Panc1 (cell line): ENCODE data around the gene SLC25A52. TPM values are rescaled to one million over a fixed set of nuclear protein-coding genes. Genes with fewer than 3 reads are reported as not detected.

Experiments used
- ATAC-seq: fragments of 200-7000 bp; cut with Tn5 transposase; 2 replicates; pipeline ENCODE4 v1.9.1; 2020; ENCODE audit warnings: mild to moderate bottlenecking, moderate library complexity
- BruUV-seq: library from RNA; stranded (reverse); fragments of 400-500 nt; replicated peaks from 2 replicates; lab custom pipeline; 2021; lab: Mats Ljungman, UMichigan
- CTCF ChIA-PET: fragments of 300-600 bp; sonication (Branson Sonifier 250); formaldehyde crosslinking; loops from one replicate; lab custom pipeline; 2022; ENCODE audit warnings: antibody characterized with exemption; lab: Charles Lee
- POLR2A ChIA-PET: fragments of 300-600 bp; sonication (Branson Sonifier 250); formaldehyde crosslinking; loops from one replicate; lab custom pipeline; 2022; ENCODE audit warnings: antibody characterized with exemption; lab: Charles Lee
- DNase-seq: peaks from one replicate; pipeline ENCODE4 v3.0.0-alpha.2; 2010; ENCODE audit warnings: low read depth, low spot score
- H3K27ac ChIP-seq: 2 replicates; pipeline ENCODE4 v1.5.1; 2011; ENCODE audit warnings: mild to moderate bottlenecking, low read length, inconsistent platforms
- H3K27me3 ChIP-seq: fragments of 200-500 bp; sonication (Bioruptor generic); 2 replicates; pipeline ENCODE4 v1.6.0; 2014; ENCODE audit warnings: low read length, inconsistent platforms; ENCODE audit not compliant: control insufficient read depth, insufficient read depth
- H3K36me3 ChIP-seq: fragments of 200-500 bp; sonication (Bioruptor generic); 2 replicates; pipeline ENCODE4 v1.5.1; 2014; ENCODE audit warnings: inconsistent platforms, mild to moderate bottlenecking, low read length, moderate library complexity; ENCODE audit not compliant: control insufficient read depth, insufficient read depth
- H3K4me1 ChIP-seq: 2 replicates; pipeline ENCODE4 v1.5.1; 2011; ENCODE audit warnings: inconsistent platforms, mild to moderate bottlenecking, low read length, moderate library complexity; ENCODE audit not compliant: control insufficient read depth, insufficient read depth
- H3K4me3 ChIP-seq, 2 experiments: 2 replicates each; pipeline ENCODE4 v1.5.1; 2011 to 2012; ENCODE audit warnings: low read depth in 2 of 2, low read length in 2 of 2, mild to moderate bottlenecking in 2 of 2, inconsistent platforms in 1 of 2, moderate library complexity in 1 of 2
- H3K9me3 ChIP-seq: fragments of 200-500 bp; sonication (Bioruptor generic); 2 replicates; pipeline ENCODE4 v1.5.1; 2014; ENCODE audit warnings: low read depth, mild to moderate bottlenecking, inconsistent platforms, low read length, moderate library complexity; ENCODE audit not compliant: control insufficient read depth, insufficient read depth
- POLR2AphosphoS5 ChIP-seq: IDR thresholded peaks from 2 replicates; pipeline ENCODE4 v1.6.1; 2012; ENCODE audit warnings: mild to moderate bottlenecking, low read depth, low read length, moderate library complexity
- SIN3A ChIP-seq: IDR thresholded peaks from 2 replicates; pipeline ENCODE4 v1.6.1; 2012; ENCODE audit warnings: low read depth, mild to moderate bottlenecking, low read length, moderate library complexity, borderline replicate concordance; ENCODE audit not compliant: insufficient read depth
- TCF7L2 ChIP-seq: IDR thresholded peaks from 2 replicates; pipeline ENCODE4 v1.6.1; 2011; ENCODE audit warnings: mild to moderate bottlenecking, low read depth, low read length, inconsistent platforms
- in situ Hi-C: cut with HindIII; loops from 2 replicates; pipeline ENCODE4 v1.10.0; 2016; ENCODE audit warnings: low sequenced_read_pairs, low pct_unique_long_range_greater_than_20kb
- intact Hi-C: fragments of 100-400 bp; cut with micrococcal nuclease; formaldehyde crosslinking; loops from one replicate; pipeline ENCODE4 v1.10.0; 2022; ENCODE audit not compliant: unreplicated experiment
- total RNA-seq: library from RNA; stranded (reverse); gene quantifications from one replicate; pipeline ENCODE4 v1.2.1, GENCODE V29; 2021; ENCODE audit not compliant: unreplicated experiment
- TF ChIP-seq, protein P1 (sequence below): fragments of 450-650 bp; IDR thresholded peaks from 2 replicates; pipeline ENCODE4 v1.5.1; 2017; ENCODE audit warnings: mild to moderate bottlenecking
- TF ChIP-seq, protein P2 (sequence below), 2 experiments: IDR thresholded peaks; 2 replicates each; pipeline ENCODE4 v1.6.1; 2011 to 2012; ENCODE audit warnings: low read depth in 2 of 2, control low read depth in 1 of 2, low read length in 1 of 2, mild to moderate bottlenecking in 1 of 2, moderate library complexity in 1 of 2; ENCODE audit not compliant: insufficient read depth in 1 of 2

Gene SLC25A52
- total RNA-seq, 1 experiment from 2014 or later = not detected

DNA sequence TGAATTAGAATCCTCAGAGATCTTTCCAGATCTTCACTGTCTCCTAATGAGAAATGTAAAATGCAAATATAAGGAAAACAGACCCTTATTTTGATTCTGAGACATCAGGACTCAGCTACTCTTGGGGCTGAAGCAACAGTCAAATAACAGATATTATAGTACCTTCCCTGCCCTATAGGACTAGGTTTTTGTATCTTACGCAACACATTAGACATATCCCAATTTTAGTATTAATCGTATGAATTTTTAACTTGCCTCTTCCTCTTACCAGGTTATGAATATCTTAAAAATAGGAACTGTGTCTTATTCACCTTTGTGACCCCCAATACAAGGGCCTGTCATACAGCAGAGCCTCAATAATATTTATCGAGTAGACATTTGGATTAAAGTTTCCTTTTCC, 12.0 kb upstream of the SLC25A52 start:
- no peak for ATAC-seq

DNA sequence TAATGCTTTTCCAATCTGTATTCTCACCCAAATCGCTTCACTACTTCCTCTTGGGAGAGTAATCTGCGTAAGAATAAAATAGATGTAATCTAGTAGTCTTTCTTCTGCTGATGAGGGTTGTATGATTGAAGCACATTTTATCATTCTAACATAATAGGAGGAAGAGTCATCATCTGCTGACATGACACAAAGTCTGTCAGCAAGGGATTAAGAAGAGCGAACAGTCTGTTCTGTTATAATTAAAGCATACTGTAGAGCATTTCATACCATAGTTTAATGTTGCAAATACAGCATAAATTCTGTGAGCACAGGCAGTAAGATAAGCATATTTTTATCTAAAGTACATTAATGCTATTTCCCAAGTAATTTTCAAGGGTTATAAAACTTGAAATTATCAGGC, 10.4 kb downstream of the SLC25A52 start:
- BruUV-seq = no TSS peak
- Histone ChIP-seq H3K27me3 (no peaks in the 10 kb centered on the region), H3K36me3 (no peaks in the 10 kb centered on the region), H3K4me1 (no peaks in the 10 kb centered on the region), H3K27ac (no peak overlapping the region), H3K9me3 (no peaks in the 10 kb centered on the region), H3K4me3 (no peak overlapping the region)
- DNase-seq (no peak), ATAC-seq (no peak)
- intact Hi-C loops (no loop called here), in situ Hi-C loops (no loop called here)
- TF ChIP-seq, protein P1, sequence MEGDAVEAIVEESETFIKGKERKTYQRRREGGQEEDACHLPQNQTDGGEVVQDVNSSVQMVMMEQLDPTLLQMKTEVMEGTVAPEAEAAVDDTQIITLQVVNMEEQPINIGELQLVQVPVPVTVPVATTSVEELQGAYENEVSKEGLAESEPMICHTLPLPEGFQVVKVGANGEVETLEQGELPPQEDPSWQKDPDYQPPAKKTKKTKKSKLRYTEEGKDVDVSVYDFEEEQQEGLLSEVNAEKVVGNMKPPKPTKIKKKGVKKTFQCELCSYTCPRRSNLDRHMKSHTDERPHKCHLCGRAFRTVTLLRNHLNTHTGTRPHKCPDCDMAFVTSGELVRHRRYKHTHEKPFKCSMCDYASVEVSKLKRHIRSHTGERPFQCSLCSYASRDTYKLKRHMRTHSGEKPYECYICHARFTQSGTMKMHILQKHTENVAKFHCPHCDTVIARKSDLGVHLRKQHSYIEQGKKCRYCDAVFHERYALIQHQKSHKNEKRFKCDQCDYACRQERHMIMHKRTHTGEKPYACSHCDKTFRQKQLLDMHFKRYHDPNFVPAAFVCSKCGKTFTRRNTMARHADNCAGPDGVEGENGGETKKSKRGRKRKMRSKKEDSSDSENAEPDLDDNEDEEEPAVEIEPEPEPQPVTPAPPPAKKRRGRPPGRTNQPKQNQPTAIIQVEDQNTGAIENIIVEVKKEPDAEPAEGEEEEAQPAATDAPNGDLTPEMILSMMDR = no peak
- TF ChIP-seq SIN3A (no peak), POLR2AphosphoS5 (no peak), TCF7L2 (no peak)
- TF ChIP-seq, protein P2, sequence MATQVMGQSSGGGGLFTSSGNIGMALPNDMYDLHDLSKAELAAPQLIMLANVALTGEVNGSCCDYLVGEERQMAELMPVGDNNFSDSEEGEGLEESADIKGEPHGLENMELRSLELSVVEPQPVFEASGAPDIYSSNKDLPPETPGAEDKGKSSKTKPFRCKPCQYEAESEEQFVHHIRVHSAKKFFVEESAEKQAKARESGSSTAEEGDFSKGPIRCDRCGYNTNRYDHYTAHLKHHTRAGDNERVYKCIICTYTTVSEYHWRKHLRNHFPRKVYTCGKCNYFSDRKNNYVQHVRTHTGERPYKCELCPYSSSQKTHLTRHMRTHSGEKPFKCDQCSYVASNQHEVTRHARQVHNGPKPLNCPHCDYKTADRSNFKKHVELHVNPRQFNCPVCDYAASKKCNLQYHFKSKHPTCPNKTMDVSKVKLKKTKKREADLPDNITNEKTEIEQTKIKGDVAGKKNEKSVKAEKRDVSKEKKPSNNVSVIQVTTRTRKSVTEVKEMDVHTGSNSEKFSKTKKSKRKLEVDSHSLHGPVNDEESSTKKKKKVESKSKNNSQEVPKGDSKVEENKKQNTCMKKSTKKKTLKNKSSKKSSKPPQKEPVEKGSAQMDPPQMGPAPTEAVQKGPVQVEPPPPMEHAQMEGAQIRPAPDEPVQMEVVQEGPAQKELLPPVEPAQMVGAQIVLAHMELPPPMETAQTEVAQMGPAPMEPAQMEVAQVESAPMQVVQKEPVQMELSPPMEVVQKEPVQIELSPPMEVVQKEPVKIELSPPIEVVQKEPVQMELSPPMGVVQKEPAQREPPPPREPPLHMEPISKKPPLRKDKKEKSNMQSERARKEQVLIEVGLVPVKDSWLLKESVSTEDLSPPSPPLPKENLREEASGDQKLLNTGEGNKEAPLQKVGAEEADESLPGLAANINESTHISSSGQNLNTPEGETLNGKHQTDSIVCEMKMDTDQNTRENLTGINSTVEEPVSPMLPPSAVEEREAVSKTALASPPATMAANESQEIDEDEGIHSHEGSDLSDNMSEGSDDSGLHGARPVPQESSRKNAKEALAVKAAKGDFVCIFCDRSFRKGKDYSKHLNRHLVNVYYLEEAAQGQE (IDR thresholded peaks at IDR 0.05; ENCODE audit: insufficient read depth in 1 of 2, low read depth in 2 of 2, low read length in 1 of 2) = no peak
- CTCF ChIA-PET = no interaction called here
- POLR2A ChIA-PET = no interaction called here

More for the DNA sequence above, 12.0 kb upstream of the SLC25A52 start:
- no peak overlapping the region for H3K27ac ChIP-seq
- H3K27me3 ChIP-seq = no peaks in the 10 kb centered on the region
- no TSS peak for BruUV-seq
- in situ Hi-C loops = no loop called here
- ChIA-PET CTCF (no interaction called here), POLR2A (no interaction called here)
- H3K4me1 ChIP-seq = no peaks in the 10 kb centered on the region
- no peak for TF ChIP-seq POLR2AphosphoS5
- no peak for TF ChIP-seq SIN3A
- TF ChIP-seq, protein P1 = no peak
- TF ChIP-seq, protein P2 (IDR thresholded peaks at IDR 0.05; ENCODE audit: insufficient read depth in 1 of 2, low read depth in 2 of 2, low read length in 1 of 2) = no peak
- no peak for TF ChIP-seq TCF7L2
- H3K9me3 ChIP-seq = no peaks in the 10 kb centered on the region
- intact Hi-C loops = no loop called here
- no peaks in the 10 kb centered on the region for H3K36me3 ChIP-seq
- no peak overlapping the region for H3K4me3 ChIP-seq
- no peak for DNase-seq
